Measurements from ENCODE around the gene FUBP3.

FUBP3 gene

GRCh38 chr9:130631331-130632080, 52.1 kb downstream of the FUBP3 start:
- no peak for TF ChIP-seq CTCF (IDR thresholded peaks at IDR 0.05; ENCODE audit: control extremely low read depth, extremely low read depth, low read depth, missing control alignments)
- no peak for DNase-seq (ENCODE audit: extremely low spot score)
- CTCF ChIA-PET = no interaction called here
- POLR2A ChIA-PET = no interaction called here

GRCh38 chr9:130632081-130632710, 52.8 kb downstream of the FUBP3 start:
- POLR2A ChIA-PET = no interaction called here
- TF ChIP-seq CTCF (IDR thresholded peaks at IDR 0.05; ENCODE audit: control extremely low read depth, extremely low read depth, low read depth, missing control alignments) = no peak
- CTCF ChIA-PET = no interaction called here
- no peak for DNase-seq (ENCODE audit: extremely low spot score)

GRCh38 chr9:130632841-130633240, 53.5 kb downstream of the FUBP3 start:
- ChIA-PET CTCF (no interaction called here), POLR2A (no interaction called here)
- DNase-seq (ENCODE audit: extremely low spot score) = no peak
- no peak for TF ChIP-seq CTCF (IDR thresholded peaks at IDR 0.05; ENCODE audit: control extremely low read depth, extremely low read depth, low read depth, missing control alignments)

GRCh38 chr9:130633336-130634190, 54.2 kb downstream of the FUBP3 start:
- DNase-seq (ENCODE audit: extremely low spot score) = no peak
- ChIA-PET CTCF (no interaction called here), POLR2A (no interaction called here)
- no peak for TF ChIP-seq CTCF (IDR thresholded peaks at IDR 0.05; ENCODE audit: control extremely low read depth, extremely low read depth, low read depth, missing control alignments)

- TF ChIP-seq CTCF (IDR thresholded peaks at IDR 0.05; ENCODE audit: control extremely low read depth, extremely low read depth, low read depth, missing control alignments) = no peak
- ChIA-PET CTCF (no interaction called here), POLR2A (no interaction called here)
- no peak for DNase-seq (ENCODE audit: extremely low spot score)
Observed at GRCh38 chr9:130634191-130634768, 54.9 kb downstream of the FUBP3 start.

GRCh38 chr9:130634801-130635200, 55.4 kb downstream of the FUBP3 start:
- POLR2A ChIA-PET = no interaction called here
- no peak for TF ChIP-seq CTCF (IDR thresholded peaks at IDR 0.05; ENCODE audit: control extremely low read depth, extremely low read depth, low read depth, missing control alignments)
- DNase-seq (ENCODE audit: extremely low spot score) = no peak
- CTCF ChIA-PET = no interaction called here
